Peyer's patch (tissue), 4 donors: ENCODE measurements around the gene FBXO5. TPM values are rescaled to one million over a fixed set of nuclear protein-coding genes. Genes with fewer than 3 reads are reported as not detected.
A peak's percentile ranks its signal among the peaks of the same experiment; 100 is the strongest.

Experiments used
- DNase-seq, 3 donors: peaks; one replicate each; pipeline ENCODE4 v3.0.0-alpha.2; 2017 to 2019
- H3K27ac ChIP-seq, 4 donors: fragments of 200-600 bp; sonication (generic); one replicate each; pipeline ENCODE4 v1.5.1; 2016 to 2019
- H3K27me3 ChIP-seq, 2 donors: fragments of 200-600 bp; sonication (generic); one replicate each; pipeline ENCODE4 v1.5.1; 2019
- H3K36me3 ChIP-seq, 3 donors: fragments of 200-600 bp; sonication (generic); one replicate each; pipeline ENCODE4 v1.5.1; 2016 to 2019
- H3K4me1 ChIP-seq, 4 donors: fragments of 200-600 bp; sonication (generic); one replicate each; pipeline ENCODE4 v1.5.1; 2016 to 2019
- H3K4me3 ChIP-seq, 4 donors: fragments of 200-600 bp; sonication (generic); 1 replicate in 3 of 4; 2 replicates in 1 of 4; pipeline ENCODE4 v1.5.1; 2016 to 2019; ENCODE audit warnings: mild to moderate bottlenecking in 1 of 4
- H3K9me3 ChIP-seq, 4 donors: fragments of 200-600 bp; sonication (generic); one replicate each; pipeline ENCODE4 v1.5.1; 2016 to 2019; ENCODE audit warnings: mild to moderate bottlenecking in 1 of 4
- CTCF ChIP-seq, 6 experiments: fragments of 450-650 bp in 4 of 6; fragments of 200-600 bp in 2 of 6; sonication (generic) in 1 of 6; IDR thresholded peaks; one replicate each; pipeline ENCODE4 v1.5.1; 2017 to 2019; ENCODE audit warnings: antibody characterized with exemption in 6 of 6, mild to moderate bottlenecking in 3 of 6, moderate library complexity in 1 of 6
- POLR2A ChIP-seq, 2 donors: fragments of 450-650 bp; IDR thresholded peaks; one replicate each; pipeline ENCODE4 v1.5.1; 2017; ENCODE audit warnings: antibody characterized with exemption in 2 of 2, mild to moderate bottlenecking in 2 of 2, moderate library complexity in 2 of 2
- total RNA-seq, 4 donors: library from RNA; depleted of rRNA; stranded (reverse); fragments of >200 nt; gene quantifications; one replicate each; pipeline ENCODE4 v1.1.0, GENCODE V29; 2016

Gene FBXO5
- total RNA-seq, 4 donors from 2014 or later, result 2.7 to 7.4 (median 3.0) TPM

- H3K4me3 ChIP-seq, result no peak overlapping the region
- no peak for DNase-seq
- no peak overlapping the region for H3K27ac ChIP-seq
- no peaks in the 10 kb centered on the region for H3K36me3 ChIP-seq
- no peaks in the 10 kb centered on the region for H3K27me3 ChIP-seq
- no peak for TF ChIP-seq CTCF (IDR thresholded peaks at IDR 0.05)
- no peak for TF ChIP-seq POLR2A (IDR thresholded peaks at IDR 0.05)
- no peaks in the 10 kb centered on the region for H3K4me1 ChIP-seq
- H3K9me3 ChIP-seq, result no peaks in the 10 kb centered on the region
Observed at GRCh38 chr6:152957796-152958195, 25.0 kb downstream of the FBXO5 start.

GRCh38 chr6:152954443-152954842 is 28.4 kb downstream of the FBXO5 start:
- TF ChIP-seq POLR2A (IDR thresholded peaks at IDR 0.05) (no peak), CTCF (IDR thresholded peaks at IDR 0.05) (peak in 3 of 6 experiments; percentile 2 to 10 (median 6))
- no peaks in the 10 kb centered on the region for H3K9me3 ChIP-seq

GRCh38 chr6:152952866-152953509 is 29.9 kb downstream of the FBXO5 start:
- H3K9me3 ChIP-seq, result no peaks in the 10 kb centered on the region
- DNase-seq, result no peak
- no peak for TF ChIP-seq POLR2A (IDR thresholded peaks at IDR 0.05)
- TF ChIP-seq CTCF (IDR thresholded peaks at IDR 0.05), result peak in 3 of 6 experiments; percentile 7 to 27 (median 15)

More at GRCh38 chr6:152954443-152954842, 28.4 kb downstream of the FBXO5 start:
- DNase-seq, result no peak
- no peaks in the 10 kb centered on the region for H3K36me3 ChIP-seq
- no peak overlapping the region for H3K27ac ChIP-seq
- H3K4me1 ChIP-seq, result no peaks in the 10 kb centered on the region
- H3K27me3 ChIP-seq, result no peaks in the 10 kb centered on the region
- H3K4me3 ChIP-seq, result no peak overlapping the region

GRCh38 chr6:152952045-152952444 is 30.8 kb downstream of the FBXO5 start:
- H3K4me1 ChIP-seq, result no peaks in the 10 kb centered on the region
- no peak overlapping the region for H3K27ac ChIP-seq
- no peaks in the 10 kb centered on the region for H3K36me3 ChIP-seq
- H3K27me3 ChIP-seq, result no peaks in the 10 kb centered on the region
- H3K4me3 ChIP-seq, result no peak overlapping the region
- DNase-seq, result no peak
- H3K9me3 ChIP-seq, result no peaks in the 10 kb centered on the region
- no peak for TF ChIP-seq CTCF (IDR thresholded peaks at IDR 0.05)
- TF ChIP-seq POLR2A (IDR thresholded peaks at IDR 0.05), result no peak

More at GRCh38 chr6:152952866-152953509, 29.9 kb downstream of the FBXO5 start:
- Histone ChIP-seq H3K27me3 (no peaks in the 10 kb centered on the region), H3K27ac (no peak overlapping the region), H3K36me3 (no peaks in the 10 kb centered on the region), H3K4me1 (no peaks in the 10 kb centered on the region), H3K4me3 (no peak overlapping the region)

GRCh38 chr6:152950240-152950639 is 32.6 kb downstream of the FBXO5 start:
- Histone ChIP-seq H3K27me3 (no peaks in the 10 kb centered on the region), H3K9me3 (no peaks in the 10 kb centered on the region), H3K36me3 (no peaks in the 10 kb centered on the region), H3K4me3 (no peak overlapping the region), H3K27ac (no peak overlapping the region), H3K4me1 (no peaks in the 10 kb centered on the region)
- TF ChIP-seq CTCF (IDR thresholded peaks at IDR 0.05), result no peak
- TF ChIP-seq POLR2A (IDR thresholded peaks at IDR 0.05), result no peak
- no peak for DNase-seq
